ENCODE results near the gene CHAF1B. TPM values are rescaled to one million over a fixed set of nuclear protein-coding genes. Genes with fewer than 3 reads are reported as not detected.

The CHAF1B gene
- total RNA-seq, 2 donors from 2014 or later = 0.84 to 1.4 TPM

DNA sequence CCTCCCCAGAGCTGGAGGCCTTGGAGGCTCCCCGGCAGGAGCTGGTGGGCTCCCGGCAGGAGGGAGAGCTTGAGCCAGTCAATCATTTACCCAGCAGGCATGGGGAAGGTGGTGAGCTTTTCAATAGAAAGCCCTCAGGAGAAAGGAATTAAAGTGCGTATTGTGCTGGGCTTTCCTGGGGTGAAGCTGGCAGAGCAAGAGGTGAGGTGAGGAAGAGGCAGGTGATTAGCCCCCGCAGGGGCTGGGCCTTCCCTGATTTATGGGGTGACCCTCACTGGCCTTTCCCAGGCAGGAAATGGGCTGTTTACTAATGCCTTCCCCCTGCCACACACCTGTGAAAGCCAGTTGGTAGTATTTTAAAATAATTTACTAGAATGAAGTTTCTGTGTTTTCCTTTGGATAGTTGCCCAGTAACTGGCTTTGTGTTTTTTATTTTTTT is 68.9 kb downstream of the CHAF1B start:
- ATAC-seq (no peak), DNase-seq (no peak)
- intact Hi-C loops (cut with DNase I) = no loop called here

- no peak for ATAC-seq
- intact Hi-C loops (cut with DNase I) = no loop called here
- no peak for DNase-seq
Measured at GRCh38 chr21:36454706-36455105, 69.5 kb downstream of the CHAF1B start.

DNA sequence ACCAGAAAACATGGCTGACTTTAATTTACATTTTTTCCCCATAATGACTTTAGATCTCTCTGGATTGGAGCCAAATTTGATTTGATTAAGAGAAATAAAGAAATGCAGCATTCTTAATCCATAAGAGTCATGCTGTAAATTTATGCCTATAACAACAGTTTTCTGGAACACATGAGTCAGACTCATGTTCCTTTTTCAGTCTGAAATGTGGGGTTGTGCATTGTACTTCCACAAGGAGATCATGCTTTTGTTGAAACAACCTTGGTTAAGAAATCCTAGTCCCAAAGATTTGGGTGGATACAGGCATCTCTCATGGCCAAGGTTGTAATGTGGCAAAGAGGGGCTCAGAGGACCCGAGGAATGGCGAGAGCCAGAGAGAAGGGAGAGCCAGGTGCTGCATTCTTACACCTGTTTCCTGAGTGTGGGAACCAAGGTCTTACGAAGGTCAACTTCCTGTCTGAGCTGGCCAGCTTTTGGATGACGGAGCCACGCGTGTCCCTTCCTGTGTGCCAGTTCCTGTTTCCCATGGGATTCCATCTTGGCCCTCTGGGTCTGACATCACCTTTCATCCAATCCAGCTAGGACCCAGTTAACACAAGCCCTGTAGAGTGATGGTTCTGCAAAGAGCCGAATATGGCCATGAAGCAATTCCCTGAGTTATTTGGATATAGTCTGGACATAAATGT is 71.7 kb downstream of the CHAF1B start:
- no peak for ATAC-seq
- intact Hi-C loops (cut with DNase I) = no loop called here
- DNase-seq = no peak

- DNase-seq (no peak), ATAC-seq (no peak)
- intact Hi-C loops (cut with DNase I) = no loop called here
Measured at GRCh38 chr21:36459098-36459497, 73.9 kb downstream of the CHAF1B start.

GRCh38 chr21:36460866-36461265 is 75.7 kb downstream of the CHAF1B start:
- intact Hi-C loops (cut with DNase I) = no loop called here
- DNase-seq = no peak
- no peak for ATAC-seq

DNA sequence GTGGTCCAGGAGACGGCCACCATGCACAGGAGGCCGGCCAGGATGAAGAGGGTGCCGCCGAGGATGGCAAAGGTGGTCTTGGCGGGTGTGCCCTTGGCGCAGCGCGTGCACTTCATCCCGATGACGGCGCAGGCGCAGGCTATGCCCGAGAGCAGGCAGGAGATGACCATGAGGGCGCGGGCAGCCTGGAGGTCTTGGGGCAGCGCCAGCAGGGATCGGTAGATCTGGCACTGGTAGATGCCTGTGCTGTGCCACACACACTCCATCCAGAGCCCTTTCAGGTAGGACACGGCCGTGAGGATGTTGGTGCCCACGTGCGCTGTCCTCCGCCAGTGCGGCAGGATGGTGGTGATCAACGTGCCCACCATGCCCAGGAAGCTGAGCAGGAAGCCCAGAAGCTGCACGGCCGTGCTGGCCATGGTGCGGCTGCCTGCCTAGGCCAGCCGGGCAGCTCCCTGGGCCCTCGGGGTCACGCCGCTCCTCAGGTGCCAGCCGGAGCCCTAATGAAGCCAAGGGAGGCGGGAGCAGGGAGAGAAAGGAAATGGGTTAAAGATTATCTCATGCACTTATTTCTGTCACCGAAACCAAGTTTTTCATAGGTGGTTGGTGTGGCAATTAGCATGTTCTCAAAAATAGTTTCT is 76.2 kb downstream of the CHAF1B start:
- DNase-seq = no peak
- no peak for ATAC-seq
- intact Hi-C loops (cut with DNase I) = no loop called here

- no peak for DNase-seq
- intact Hi-C loops (cut with DNase I) = no loop called here
- no peak for ATAC-seq
Measured at GRCh38 chr21:36461918-36462486, 76.8 kb downstream of the CHAF1B start.

GRCh38 chr21:36463204-36463603 is 78.0 kb downstream of the CHAF1B start:
- ATAC-seq = no peak
- intact Hi-C loops (cut with DNase I) = no loop called here
- no peak for DNase-seq

DNA sequence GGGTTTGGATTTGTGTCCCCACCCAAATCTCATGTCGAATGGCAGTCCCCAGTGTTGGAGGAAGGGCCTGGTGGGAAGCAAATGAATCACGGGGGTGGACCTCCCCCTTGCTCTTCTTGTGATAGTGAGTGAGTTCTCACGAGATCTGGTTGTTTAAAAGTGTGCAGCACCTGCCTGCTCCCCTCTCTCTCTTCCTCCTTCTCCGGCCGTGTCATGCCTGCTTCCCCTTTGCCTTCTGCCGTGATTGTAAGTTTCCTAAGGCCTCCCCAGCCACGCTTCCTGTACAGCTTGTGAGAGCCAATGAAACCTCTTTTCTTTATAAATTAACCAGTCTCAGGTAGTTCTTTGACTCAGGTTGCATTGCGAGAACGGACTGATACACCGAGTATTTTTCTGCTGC is 78.8 kb downstream of the CHAF1B start:
- intact Hi-C loops (cut with DNase I) = no loop called here
- no peak for DNase-seq
- ATAC-seq = no peak

DNA sequence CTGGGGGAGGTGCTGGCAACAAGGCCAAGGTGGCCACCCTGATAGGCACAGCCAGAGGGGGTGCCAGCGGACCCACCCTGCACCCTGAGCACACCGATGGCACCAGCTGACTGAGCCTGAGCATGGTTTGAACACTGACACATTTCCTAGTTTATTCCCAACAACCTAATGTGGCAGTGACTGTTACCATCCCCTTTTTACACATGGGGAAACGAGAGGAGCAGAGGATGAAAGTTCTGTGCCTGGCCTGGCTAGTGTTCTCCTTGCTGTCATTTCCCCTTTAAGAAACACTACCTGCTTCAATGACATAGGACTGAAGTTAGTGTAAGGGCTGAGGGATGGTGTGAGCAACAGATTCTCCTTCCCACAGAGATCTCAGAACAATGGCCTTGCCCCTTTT is 79.4 kb downstream of the CHAF1B start:
- no peak for ATAC-seq
- intact Hi-C loops (cut with DNase I) = no loop called here
- DNase-seq = no peak

DNA sequence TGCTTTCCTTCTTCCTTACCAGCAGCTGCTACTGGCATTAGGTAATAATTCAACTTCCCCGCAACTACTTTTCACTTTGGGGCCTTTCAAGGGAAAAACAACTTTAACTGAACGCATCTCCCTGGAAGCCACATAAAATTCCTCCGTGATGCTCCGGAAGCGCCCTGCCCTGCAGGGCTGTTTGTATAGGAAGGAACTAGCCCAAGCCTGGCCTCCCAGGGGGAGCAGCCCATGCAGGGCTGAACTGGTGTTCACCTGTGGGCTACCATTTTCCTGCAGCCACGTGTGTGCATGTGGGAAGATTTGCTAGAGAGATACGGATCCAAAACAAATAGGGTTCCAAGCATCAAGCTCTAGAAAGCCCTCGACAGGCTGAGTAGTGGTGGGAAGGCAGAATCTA is 80.3 kb downstream of the CHAF1B start:
- no peak for ATAC-seq
- no peak for DNase-seq
- intact Hi-C loops (cut with DNase I) = no loop called here

DNA sequence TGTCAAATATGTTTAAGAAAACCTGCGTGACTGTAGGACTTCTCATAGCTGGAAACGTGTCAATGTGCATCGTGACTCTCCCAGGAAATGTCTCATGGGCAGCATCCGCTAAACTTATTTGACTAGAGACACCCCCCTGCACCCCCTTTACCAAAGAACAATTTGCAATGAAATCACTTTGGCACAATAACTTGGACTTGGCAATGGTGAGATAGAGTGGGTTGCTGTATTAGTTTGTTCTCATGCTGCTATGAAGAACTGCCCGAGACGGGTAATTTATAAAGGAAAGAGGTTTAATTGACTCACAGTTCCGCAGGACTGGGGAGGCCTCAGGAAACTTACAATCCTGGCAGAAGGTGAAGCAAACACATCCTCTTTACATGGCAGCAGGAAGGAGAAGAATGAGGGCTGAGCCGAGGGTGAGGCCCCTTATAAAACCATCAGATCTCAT is 80.9 kb downstream of the CHAF1B start:
- DNase-seq (no peak), ATAC-seq (no peak)
- intact Hi-C loops (cut with DNase I) = no loop called here

Other genes with a start within 250 kb of the CHAF1B start
- 1 to 10 TPM; 6.5 to 7.0 TPM for gene DOP1B, start 228.6 kb upstream of the CHAF1B start, total RNA-seq
- gene MORC3, start 65.2 kb upstream of the CHAF1B start, total RNA-seq = 10 to 100 TPM; 19.2 to 20.2 TPM
- gene CLDN14, start 94.7 kb downstream of the CHAF1B start, total RNA-seq = not detected